ENCODE data around the gene EEF2.
"Not testable (repeated sequence)": the region's sequence is repeated elsewhere in the genome, so short reads cannot be mapped to it uniquely, and the experiment has no call there.

The EEF2 gene

GRCh38 chr19:3942790-3943409 lies 42.4 kb downstream of the EEF2 start:
- no peak for DNase-seq (ENCODE audit: low read depth)
- H3K4me3 ChIP-seq (ENCODE audit: low read depth, low read length) = no peak overlapping the region
- TF ChIP-seq CTCF (IDR thresholded peaks at IDR 0.05; ENCODE audit: control insufficient read depth, extremely low read depth, insufficient read depth) = no peak

- not testable (repeated sequence) for H3K4me3 ChIP-seq (ENCODE audit: low read depth, low read length); DNase-seq (ENCODE audit: low read depth)
Observed at GRCh38 chr19:3938300-3938950, 46.8 kb downstream of the EEF2 start.

DNA sequence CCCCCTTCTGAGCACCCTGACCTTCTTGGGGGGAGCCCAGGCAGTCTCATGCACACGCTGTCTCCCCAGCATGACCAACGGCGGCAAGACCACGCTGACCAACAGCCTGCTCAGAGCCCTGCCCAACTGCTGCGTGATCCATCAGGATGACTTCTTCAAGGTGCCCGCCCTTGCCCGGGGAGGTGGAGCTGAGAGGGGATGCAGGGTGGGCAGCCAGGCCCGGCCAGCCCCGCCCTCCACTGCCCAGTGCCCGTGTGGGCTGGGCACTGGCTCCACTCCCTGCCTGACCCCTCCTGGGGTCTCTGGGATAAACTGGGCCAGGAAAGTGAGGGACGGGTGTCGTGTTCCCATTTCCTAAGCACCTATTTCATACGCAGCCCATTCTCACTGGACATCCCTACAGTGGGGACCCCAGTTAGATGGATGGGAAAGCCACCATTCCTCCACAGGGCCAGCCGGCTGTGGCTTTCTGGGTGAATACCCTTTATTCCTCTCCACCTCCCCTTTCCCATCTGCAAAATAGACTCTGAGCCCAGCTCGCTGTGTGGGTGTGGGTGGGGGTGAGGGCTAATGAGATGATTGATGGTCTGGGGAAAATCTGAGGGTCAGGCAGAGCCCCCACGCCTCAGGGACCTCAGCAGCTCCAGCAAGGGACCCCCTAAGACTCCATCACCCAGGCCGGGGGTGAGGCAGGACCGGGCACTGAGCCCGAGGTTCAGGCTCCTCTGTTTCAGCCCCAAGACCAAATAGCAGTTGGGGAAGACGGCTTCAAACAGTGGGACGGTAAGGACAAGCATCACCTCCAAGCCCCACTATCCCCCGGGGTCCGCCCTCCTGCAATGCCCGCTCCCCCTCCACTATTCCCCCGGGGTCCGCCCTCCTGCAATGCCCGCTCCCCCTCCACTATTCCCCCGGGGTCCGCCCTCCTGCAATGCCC lies 48.5 kb downstream of the EEF2 start:
- no peak for DNase-seq (ENCODE audit: low read depth)
- no peak for TF ChIP-seq CTCF (IDR thresholded peaks at IDR 0.05; ENCODE audit: control insufficient read depth, extremely low read depth, insufficient read depth)
- no peak overlapping the region for H3K4me3 ChIP-seq (ENCODE audit: low read depth, low read length)

DNA sequence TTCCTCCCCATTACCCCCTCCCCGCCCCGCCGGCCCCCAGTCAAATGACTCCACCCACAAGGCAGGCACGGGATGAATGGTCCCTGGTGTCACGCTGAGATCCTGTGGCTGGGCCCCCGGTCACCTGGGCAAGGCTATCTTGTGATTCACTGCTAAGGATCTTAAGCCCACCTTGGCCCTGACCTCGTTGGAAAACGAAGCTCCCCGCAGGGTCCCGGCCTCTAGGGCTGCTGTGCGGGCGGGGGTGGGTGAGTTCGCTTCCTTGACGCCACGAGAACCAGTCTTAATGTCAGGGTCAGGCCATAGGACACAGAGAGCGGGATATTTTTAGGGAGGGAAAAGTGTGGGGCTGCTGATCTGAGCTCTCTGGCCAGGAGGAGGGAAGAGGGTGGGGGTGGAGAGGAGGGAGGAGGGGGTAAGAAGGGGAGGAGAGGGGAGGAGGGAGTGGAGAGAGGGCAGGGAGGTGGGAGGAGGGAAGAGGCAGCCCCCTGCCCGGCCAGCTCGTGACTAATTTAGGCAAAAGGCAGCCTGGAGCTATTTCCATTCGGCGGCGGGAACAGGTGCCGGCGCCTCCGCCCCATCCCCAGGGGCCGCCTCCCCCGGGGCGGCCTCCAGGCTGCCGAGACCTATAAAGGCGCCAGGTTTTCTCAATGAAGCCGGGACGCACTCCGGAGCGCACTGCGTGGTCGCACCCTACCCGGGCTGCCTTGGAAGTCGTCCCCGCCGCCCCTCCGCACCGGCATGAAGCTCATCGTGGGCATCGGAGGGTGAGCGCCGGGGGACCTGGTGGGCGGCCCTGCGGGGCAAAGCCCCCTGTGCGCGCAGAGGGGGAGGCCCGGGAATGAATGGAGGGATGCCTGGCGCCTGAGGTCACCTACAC lies 52.1 kb downstream of the EEF2 start, which contains the start of gene NMRK2:
NMRK2 (plus strand) TSS at position 139 of the 880 bp plus-strand sequence; CDS start at position 742, 603 bp downstream.
- DNase-seq (ENCODE audit: low read depth) = no peak
- TF ChIP-seq CTCF (IDR thresholded peaks at IDR 0.05; ENCODE audit: control insufficient read depth, extremely low read depth, insufficient read depth) = no peak
- no peak within 1 kb of the TSS for H3K4me3 ChIP-seq (ENCODE audit: low read depth, low read length)

DNA sequence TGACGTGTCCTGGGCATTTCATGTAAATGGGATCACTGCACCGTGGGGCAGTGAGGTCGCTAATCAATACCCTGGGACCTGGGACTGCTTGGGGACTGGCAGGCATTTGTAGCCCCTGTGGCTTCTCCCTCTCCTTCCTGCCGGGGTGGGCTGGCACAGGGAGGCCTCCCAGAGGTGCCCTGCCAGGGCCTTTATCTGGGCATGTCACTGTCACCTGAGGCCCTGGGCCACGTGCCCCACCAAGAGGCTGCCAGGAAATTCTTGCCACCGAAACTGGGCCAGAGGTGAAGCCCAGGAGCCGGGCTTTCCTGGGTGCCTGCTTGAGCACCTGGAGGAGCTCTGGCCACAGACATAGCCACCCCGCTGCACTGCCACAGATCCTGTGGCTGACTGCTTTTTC lies 54.2 kb downstream of the EEF2 start:
- no peak for TF ChIP-seq CTCF (IDR thresholded peaks at IDR 0.05; ENCODE audit: control insufficient read depth, extremely low read depth, insufficient read depth)
- H3K4me3 ChIP-seq (ENCODE audit: low read depth, low read length) = no peak overlapping the region
- DNase-seq (ENCODE audit: low read depth) = no peak
